NT2/D1 (cell line): ENCODE measurements around the gene MATK.

Experiments used
- SUZ12 ChIP-seq: IDR thresholded peaks from 2 replicates; pipeline ENCODE4 v1.6.1; 2011; ENCODE audit not compliant: insufficient read length, insufficient read depth; ENCODE audit errors: extremely low read depth
- YY1 ChIP-seq: IDR thresholded peaks from 2 replicates; pipeline ENCODE4 v1.6.1; 2011; ENCODE audit not compliant: insufficient read length, insufficient read depth

GRCh38 chr19:3746371-3747056 lies 39.7 kb downstream of the MATK start:
- TF ChIP-seq SUZ12 (no peak), YY1 (no peak)
